CD4-positive, alpha-beta T cell treated with Interleukin-15 for 1 hour (primary cell): ENCODE data around the gene COL20A1.
"Not testable (repeated sequence)": the region's sequence is repeated elsewhere in the genome, so short reads cannot be mapped to it uniquely, and the experiment has no call there.

ENCODE experiments used
- DNase-seq: peaks from one replicate; pipeline ENCODE4 v3.0.0-alpha.2; 2020

COL20A1 gene

GRCh38 chr20:63292292-63292701 lies 689 bp upstream of the COL20A1 start:
- no peak for DNase-seq

GRCh38 chr20:63293456-63293855 lies 470 bp downstream of the COL20A1 start:
- no peak for DNase-seq

DNA sequence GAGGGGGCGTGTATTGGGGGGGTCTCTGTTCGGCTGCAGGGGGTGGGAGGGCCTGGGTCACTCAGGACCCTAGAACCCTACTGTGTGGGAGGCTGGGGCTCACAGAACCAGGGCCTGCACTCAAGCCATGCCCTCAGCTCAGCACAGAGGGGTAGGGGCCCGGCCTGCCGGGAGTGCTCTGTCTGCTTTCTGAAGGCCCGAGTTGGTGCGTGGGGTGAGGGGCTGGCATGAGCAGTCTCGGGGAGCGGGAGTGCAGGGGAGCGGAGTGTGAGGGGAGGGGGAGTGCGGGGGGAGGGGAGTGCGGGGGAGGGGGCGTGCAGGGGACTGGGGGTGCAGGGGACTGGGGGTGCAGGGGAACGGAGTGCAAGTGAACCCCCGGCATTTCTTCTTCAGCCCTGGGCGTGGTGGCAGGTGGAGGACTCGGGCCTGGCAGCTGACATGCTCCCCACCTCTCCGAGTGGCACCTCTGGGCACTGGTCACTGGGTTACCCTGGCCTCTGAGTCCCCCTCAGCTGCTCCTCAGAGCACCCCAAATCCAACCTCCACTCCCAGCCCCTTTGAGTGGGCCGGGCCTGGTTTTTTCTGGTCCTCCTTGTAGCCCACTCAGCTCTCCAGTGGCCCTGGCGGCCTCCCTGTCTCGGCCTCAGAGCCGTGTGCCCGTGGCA lies 1.0 kb downstream of the COL20A1 start:
- no peak for DNase-seq

DNA sequence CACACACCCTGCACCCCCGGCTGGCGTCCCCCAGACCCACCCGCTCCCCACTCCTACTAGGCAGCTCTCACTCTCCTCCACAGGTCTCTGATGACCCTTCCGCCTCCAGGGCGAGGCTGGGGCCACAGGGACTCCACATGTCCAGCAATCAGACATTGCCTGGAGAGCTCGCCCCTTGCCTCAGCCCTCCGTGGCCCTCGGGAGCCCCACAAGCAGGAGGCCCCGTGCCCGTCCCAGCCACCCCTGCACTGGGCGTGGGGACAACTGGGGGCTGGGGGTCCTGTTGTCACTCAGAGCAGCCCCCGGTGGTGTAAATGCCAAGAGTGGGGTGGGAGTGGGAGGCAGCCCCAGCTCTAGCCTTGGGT lies 1.5 kb downstream of the COL20A1 start:
- no peak for DNase-seq

DNA sequence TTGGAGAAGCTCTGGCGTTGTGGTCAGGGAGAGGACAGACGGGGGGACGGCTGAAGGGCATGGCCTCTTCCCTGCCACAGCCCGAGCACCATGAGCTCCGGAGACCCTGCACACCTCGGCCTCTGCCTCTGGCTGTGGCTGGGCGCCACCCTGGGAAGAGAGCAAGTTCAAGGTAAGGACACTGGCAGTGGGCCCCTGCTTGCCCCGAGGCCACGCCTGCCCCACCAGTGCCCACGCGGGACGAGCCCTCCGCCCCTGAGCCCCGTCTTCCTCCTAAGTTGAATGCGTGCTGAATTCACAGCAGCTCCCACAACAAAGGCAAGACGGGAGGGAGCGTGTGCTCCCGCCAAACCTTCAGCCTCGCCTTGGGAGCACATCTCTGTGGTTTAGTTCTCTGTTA lies 2.0 kb downstream of the COL20A1 start:
- no peak for DNase-seq

- DNase-seq, result no peak
Measured at GRCh38 chr20:63295422-63295821, 2.4 kb downstream of the COL20A1 start.

DNA sequence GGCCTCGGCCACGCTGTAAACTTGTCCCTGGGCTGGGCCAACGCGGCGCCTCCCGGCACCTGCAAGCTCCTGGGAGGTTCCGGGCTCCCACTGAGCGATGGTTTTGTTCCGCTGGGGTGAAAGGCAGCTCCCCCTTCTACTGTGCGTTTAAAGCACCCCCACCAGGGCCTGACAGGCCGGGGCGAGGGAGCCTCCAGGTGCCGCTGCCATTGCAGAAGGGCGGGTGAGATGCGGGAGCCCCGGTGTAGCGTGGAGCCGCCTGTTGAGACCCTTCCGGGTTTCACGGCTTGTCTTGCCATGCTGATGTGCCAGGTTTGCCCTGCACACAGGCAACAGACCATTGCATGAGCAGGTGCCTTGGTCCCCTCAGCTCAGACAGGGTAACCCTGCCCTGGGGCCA lies 2.9 kb downstream of the COL20A1 start:
- DNase-seq, result no peak

GRCh38 chr20:63296531-63297299 lies 3.7 kb downstream of the COL20A1 start:
- DNase-seq, result no peak

- DNase-seq, result no peak
Measured at GRCh38 chr20:63297371-63297781, 4.4 kb downstream of the COL20A1 start.

- no peak for DNase-seq
Measured at GRCh38 chr20:63297796-63298572, 5.0 kb downstream of the COL20A1 start.

DNA sequence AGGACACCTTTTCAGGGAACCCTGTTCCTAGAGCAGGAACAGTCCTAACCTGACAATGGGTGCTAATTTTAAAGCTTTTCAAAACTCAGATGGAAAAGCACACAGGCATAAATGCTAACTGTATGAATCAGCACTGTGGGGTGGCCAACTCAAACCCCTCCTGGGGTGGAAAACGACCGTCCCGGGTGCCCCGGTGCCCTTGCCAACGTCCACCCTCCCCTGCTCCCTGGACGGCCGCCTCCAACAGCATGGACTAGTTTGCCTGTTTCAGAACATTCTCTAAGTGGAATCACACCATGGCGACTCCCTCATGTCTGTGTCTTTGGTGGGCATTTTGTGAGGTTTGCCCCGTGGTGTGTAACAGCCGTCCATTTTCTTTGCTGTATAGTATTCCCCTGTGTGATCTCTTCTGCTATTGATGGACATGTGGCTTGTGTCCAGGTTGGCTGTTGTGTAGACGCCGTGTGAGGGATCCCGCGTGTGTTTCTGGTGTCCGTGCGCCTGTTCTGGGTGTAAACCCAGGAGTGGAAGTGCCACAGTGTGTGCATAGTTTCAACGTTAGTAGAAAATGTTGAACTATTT lies 5.8 kb downstream of the COL20A1 start:
- DNase-seq, result no peak

GRCh38 chr20:63301671-63302070 lies 8.7 kb downstream of the COL20A1 start:
- no peak for DNase-seq

DNA sequence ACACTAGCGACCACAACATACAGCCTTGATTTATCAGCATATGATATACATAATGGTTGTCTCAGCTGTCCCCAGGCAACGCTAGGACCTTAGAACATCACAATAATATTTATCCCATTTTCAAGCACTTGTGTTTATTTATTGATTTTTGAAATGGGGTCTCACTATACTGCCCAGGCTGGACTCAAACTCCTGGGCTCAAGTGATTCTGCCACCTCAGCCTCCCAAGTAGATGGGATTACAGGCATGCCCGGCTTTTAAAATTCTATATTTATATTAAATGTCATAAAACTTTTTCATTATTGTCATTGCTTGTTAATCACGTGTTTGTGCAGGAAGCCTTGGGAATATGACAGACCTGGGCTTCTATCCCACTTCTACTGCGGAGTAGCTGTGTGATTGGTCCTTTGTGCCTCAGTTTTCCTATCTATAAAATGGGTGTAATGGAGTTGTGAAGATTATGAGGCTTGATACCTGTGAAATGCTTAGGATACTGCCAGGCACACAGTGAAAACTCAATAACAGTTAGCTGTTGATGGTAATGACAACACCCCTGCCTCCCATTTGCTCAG lies 10.2 kb downstream of the COL20A1 start:
- no peak for DNase-seq

GRCh38 chr20:63305393-63305792 lies 12.4 kb downstream of the COL20A1 start:
- DNase-seq, result no peak

DNA sequence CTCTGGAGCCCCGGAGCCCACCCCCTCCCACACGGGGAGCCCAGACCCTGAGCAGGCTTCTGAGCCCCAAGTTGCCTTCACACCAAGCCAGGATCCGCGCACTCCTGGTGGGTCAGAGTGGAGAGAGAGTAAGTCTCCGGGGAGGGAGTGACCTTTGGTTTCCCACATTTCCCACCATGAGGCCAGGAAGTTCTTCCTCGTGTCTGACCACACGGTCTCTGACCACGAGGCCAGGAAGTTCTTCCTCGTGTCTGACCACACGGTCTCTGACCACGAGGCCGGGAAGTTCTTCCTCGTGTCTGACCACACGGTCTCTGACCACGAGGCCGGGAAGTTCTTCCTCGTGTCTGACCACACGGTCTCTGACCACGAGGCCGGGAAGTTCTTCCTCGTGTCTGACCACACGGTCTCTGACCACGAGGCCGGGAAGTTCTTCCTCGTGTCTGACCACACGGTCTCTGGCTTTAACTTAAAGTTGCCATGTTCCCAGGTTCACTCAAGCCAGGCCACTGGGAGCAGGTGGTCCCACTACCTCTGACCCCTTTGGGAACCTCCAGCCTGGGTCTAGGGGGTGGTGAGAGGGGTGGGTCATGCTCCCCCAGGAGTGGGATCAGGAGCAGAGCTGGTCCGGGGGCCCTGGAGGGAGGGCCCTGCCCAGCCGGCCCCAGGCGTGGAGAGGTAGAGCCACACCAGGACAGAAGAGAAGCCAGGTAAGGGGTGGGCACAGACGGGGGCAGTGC lies 13.1 kb downstream of the COL20A1 start:
- not testable (repeated sequence) for DNase-seq

- no peak for DNase-seq
Measured at GRCh38 chr20:63306673-63307537, 13.9 kb downstream of the COL20A1 start.

DNA sequence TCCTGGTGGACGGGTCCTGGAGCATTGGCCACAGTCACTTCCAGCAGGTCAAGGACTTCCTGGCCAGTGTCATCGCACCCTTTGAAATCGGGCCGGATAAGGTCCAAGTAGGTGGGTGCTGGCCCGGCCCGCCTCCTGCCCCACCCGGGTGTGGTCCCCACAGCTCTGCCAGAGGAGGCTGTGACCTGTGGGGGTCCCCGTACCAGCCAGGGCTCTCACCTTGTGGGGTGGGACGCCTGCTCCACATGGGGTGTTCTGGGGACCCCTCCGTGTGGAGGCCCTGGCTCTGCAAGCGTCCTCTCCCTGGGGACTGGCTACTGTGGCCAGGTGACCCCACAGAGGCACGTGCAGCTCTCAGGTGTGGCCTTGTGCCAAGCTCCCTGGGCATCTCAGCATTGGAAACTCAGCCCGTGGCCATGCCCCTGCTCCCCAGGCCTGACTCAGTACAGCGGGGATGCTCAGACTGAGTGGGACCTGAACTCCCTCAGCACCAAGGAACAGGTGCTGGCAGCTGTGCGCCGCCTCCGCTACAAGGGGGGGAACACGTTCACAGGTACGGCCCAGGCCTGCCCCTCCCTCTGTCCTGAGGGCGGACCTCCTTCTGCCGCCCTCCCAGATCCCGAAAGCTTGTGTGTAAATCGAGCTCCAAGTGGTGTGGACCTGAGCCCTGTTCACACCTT lies 14.7 kb downstream of the COL20A1 start:
- no peak for DNase-seq

GRCh38 chr20:63308218-63308911 lies 15.4 kb downstream of the COL20A1 start:
- DNase-seq, result no peak

GRCh38 chr20:63309261-63310071 lies 16.5 kb downstream of the COL20A1 start:
- no peak for DNase-seq
